Esophagus muscularis mucosa (tissue), 4 donors: ENCODE measurements around the gene HDGFL2.

Experiments
- EP300 ChIP-seq: sonication (generic); formaldehyde crosslinking; IDR thresholded peaks from one replicate; pipeline ENCODE4 v1.6.1; 2017; ENCODE audit warnings: antibody characterized with exemption
- POLR2A ChIP-seq: fragments of 450-650 bp; IDR thresholded peaks from one replicate; pipeline ENCODE4 v1.6.1; 2017; ENCODE audit warnings: antibody characterized with exemption, moderate library complexity, mild to moderate bottlenecking, low read depth
- POLR2AphosphoS5 ChIP-seq, 2 donors: sonication (generic); formaldehyde crosslinking; IDR thresholded peaks; one replicate each; pipeline ENCODE4 v1.6.1; 2017; ENCODE audit warnings: antibody characterized with exemption in 2 of 2
- TF ChIP-seq, protein P1 (sequence below), 3 experiments: fragments of 200-600 bp in 2 of 3; fragments of 450-650 bp in 1 of 3; sonication (generic) in 2 of 3; IDR thresholded peaks; one replicate each; pipeline ENCODE4 v1.5.1; 2017 to 2019; ENCODE audit warnings: antibody characterized with exemption in 3 of 3, mild to moderate bottlenecking in 2 of 3, moderate library complexity in 1 of 3

GRCh38 chr19:4488496-4488895 lies 16.4 kb downstream of the HDGFL2 start:
- TF ChIP-seq, protein P1, sequence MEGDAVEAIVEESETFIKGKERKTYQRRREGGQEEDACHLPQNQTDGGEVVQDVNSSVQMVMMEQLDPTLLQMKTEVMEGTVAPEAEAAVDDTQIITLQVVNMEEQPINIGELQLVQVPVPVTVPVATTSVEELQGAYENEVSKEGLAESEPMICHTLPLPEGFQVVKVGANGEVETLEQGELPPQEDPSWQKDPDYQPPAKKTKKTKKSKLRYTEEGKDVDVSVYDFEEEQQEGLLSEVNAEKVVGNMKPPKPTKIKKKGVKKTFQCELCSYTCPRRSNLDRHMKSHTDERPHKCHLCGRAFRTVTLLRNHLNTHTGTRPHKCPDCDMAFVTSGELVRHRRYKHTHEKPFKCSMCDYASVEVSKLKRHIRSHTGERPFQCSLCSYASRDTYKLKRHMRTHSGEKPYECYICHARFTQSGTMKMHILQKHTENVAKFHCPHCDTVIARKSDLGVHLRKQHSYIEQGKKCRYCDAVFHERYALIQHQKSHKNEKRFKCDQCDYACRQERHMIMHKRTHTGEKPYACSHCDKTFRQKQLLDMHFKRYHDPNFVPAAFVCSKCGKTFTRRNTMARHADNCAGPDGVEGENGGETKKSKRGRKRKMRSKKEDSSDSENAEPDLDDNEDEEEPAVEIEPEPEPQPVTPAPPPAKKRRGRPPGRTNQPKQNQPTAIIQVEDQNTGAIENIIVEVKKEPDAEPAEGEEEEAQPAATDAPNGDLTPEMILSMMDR (IDR thresholded peaks at IDR 0.05): no peak
- TF ChIP-seq POLR2AphosphoS5 (IDR thresholded peaks at IDR 0.05): no peak
- TF ChIP-seq POLR2A: no peak
- TF ChIP-seq EP300: no peak
